GM23338 (cell line): ENCODE results near the gene RNF187. TPM values are rescaled to one million over a fixed set of nuclear protein-coding genes. Genes with fewer than 3 reads are reported as not detected.

Source experiments
- ATAC-seq: fragments of 200-7000 bp; cut with Tn5 transposase; 3 replicates; pipeline ENCODE4 v1.9.1; 2020
- DNase-seq: peaks from one replicate; pipeline ENCODE4 v3.0.0-alpha.2; 2015; ENCODE audit warnings: low spot score
- H2AFZ ChIP-seq: fragments of 200-600 bp; sonication (generic); 2 replicates; pipeline ENCODE4 v1.8.0; 2016; ENCODE audit warnings: antibody characterized with exemption, mild to moderate bottlenecking, moderate library complexity
- H3F3A ChIP-seq: fragments of 200-600 bp; sonication (generic); replicated peaks from 2 replicates; pipeline ENCODE4 v1.8.0; 2017; ENCODE audit warnings: antibody characterized with exemption, mixed run types, low read depth
- H3K27ac ChIP-seq: fragments of 200-600 bp; sonication (generic); 2 replicates; pipeline ENCODE4 v1.6.1; 2016; ENCODE audit warnings: low read depth
- H3K27me3 ChIP-seq: fragments of 200-600 bp; sonication (generic); 2 replicates; pipeline ENCODE4 v1.8.0; 2016; ENCODE audit warnings: mild to moderate bottlenecking, mixed run types, moderate library complexity; ENCODE audit not compliant: insufficient read depth
- H3K36me3 ChIP-seq: fragments of 200-600 bp; sonication (generic); 2 replicates; pipeline ENCODE4 v1.8.0; 2016; ENCODE audit warnings: mild to moderate bottlenecking; ENCODE audit not compliant: insufficient read depth
- H3K4me1 ChIP-seq: fragments of 200-600 bp; sonication (generic); 2 replicates; pipeline ENCODE4 v1.8.0; 2016; ENCODE audit warnings: mild to moderate bottlenecking, moderate library complexity; ENCODE audit not compliant: insufficient read depth
- H3K4me2 ChIP-seq: fragments of 200-600 bp; sonication (generic); 2 replicates; pipeline ENCODE4 v1.7.1; 2017; ENCODE audit warnings: mixed run types
- H3K4me3 ChIP-seq: fragments of 200-600 bp; sonication (generic); 2 replicates; pipeline ENCODE4 v1.6.1; 2016; ENCODE audit warnings: mixed run types
- H3K79me2 ChIP-seq: fragments of 200-600 bp; sonication (generic); replicated peaks from 2 replicates; pipeline ENCODE4 v1.8.0; 2017; ENCODE audit warnings: mild to moderate bottlenecking; ENCODE audit not compliant: insufficient read depth
- H3K9me2 ChIP-seq: fragments of 200-600 bp; sonication (generic); 2 replicates; pipeline ENCODE4 v1.8.0; 2017; ENCODE audit not compliant: insufficient read depth
- H4K20me1 ChIP-seq: fragments of 200-600 bp; sonication (generic); replicated peaks from 2 replicates; pipeline ENCODE4 v1.8.0; 2017; ENCODE audit warnings: mild to moderate bottlenecking; ENCODE audit not compliant: insufficient read depth
- H3K27ac Mint-ChIP-seq: 2 replicates; pipeline ENCODE4 v1.8.0; 2020; ENCODE audit warnings: inconsistent platforms, mild to moderate bottlenecking, moderate library complexity, mixed read lengths
- H3K27me3 Mint-ChIP-seq: 3 replicates; pipeline ENCODE4 v1.8.0; 2022; ENCODE audit warnings: low read depth, mild to moderate bottlenecking, moderate library complexity, mixed read lengths, inconsistent platforms; ENCODE audit not compliant: insufficient read depth, poor library complexity
- H3K36me3 Mint-ChIP-seq: 3 replicates; pipeline ENCODE4 v1.8.0; 2021; ENCODE audit warnings: low read depth, mild to moderate bottlenecking, inconsistent platforms, moderate library complexity, mixed read lengths
- H3K4me1 Mint-ChIP-seq: 3 replicates; pipeline ENCODE4 v1.8.0; 2020; ENCODE audit warnings: mild to moderate bottlenecking, inconsistent platforms, mixed read lengths
- H3K4me3 Mint-ChIP-seq: 3 replicates; pipeline ENCODE4 v1.8.0; 2021; ENCODE audit warnings: moderate library complexity, mild to moderate bottlenecking, inconsistent platforms, mixed read lengths
- H3K9me3 Mint-ChIP-seq: 3 replicates; pipeline ENCODE4 v1.8.0; 2020; ENCODE audit warnings: moderate library complexity, mild to moderate bottlenecking, inconsistent platforms, mixed read lengths
- CREB1 ChIP-seq: fragments of 250-450 bp; sonication (Bioruptor Pico); IDR thresholded peaks from 2 replicates; pipeline ENCODE4 v1.5.0; 2020; ENCODE audit warnings: low read depth, mild to moderate bottlenecking, moderate library complexity
- EZH2 ChIP-seq: fragments of 200-600 bp; sonication (generic); IDR thresholded peaks from one replicate; pipeline ENCODE4 v1.8.0; 2017; ENCODE audit warnings: antibody characterized with exemption, mild to moderate bottlenecking, low read depth; ENCODE audit not compliant: unreplicated experiment
- EZH2phosphoT487 ChIP-seq: fragments of 200-600 bp; sonication (generic); IDR thresholded peaks from one replicate; pipeline ENCODE4 v1.8.1; 2018; ENCODE audit warnings: antibody characterized with exemption; ENCODE audit not compliant: unreplicated experiment
- JUNB ChIP-seq: IDR thresholded peaks from one replicate; pipeline ENCODE4 v1.6.1; 2016; ENCODE audit warnings: antibody characterized with exemption; ENCODE audit not compliant: unreplicated experiment
- NANOG ChIP-seq: IDR thresholded peaks from 2 replicates; pipeline ENCODE4 v1.6.1; 2016; ENCODE audit warnings: antibody characterized with exemption, borderline replicate concordance
- POLR2AphosphoS5 ChIP-seq: IDR thresholded peaks from 2 replicates; pipeline ENCODE4 v1.6.1; 2016; ENCODE audit warnings: antibody characterized with exemption, low read depth
- STAT1 ChIP-seq: IDR thresholded peaks from one replicate; pipeline ENCODE4 v1.6.1; 2016; ENCODE audit warnings: antibody characterized with exemption; ENCODE audit not compliant: unreplicated experiment
- ZNF114 ChIP-seq: fragments of 250-450 bp; sonication (Bioruptor Pico); IDR thresholded peaks from 2 replicates; pipeline ENCODE4 v1.5.0; 2020; ENCODE audit warnings: mild to moderate bottlenecking, moderate library complexity
- ZNF331 ChIP-seq: fragments of 250-450 bp; sonication (Bioruptor Pico); IDR thresholded peaks from 2 replicates; pipeline ENCODE4 v1.5.0; 2020; ENCODE audit warnings: low read depth, mild to moderate bottlenecking, moderate library complexity
- polyA plus RNA-seq: library from polyadenylated mRNA; unstranded; fragments of >200 nt; fragmentation: Nextera tagmentation; extraction: Ambion mirVana; gene quantifications from 2 replicates; pipeline ENCODE4 v1.2.1, GENCODE V29; 2016
- total RNA-seq: library from RNA; depleted of rRNA; stranded (reverse); fragments of >200 nt; shearing (Covaris generic); gene quantifications from 2 replicates; pipeline ENCODE4 v1.2.3, GENCODE V29; 2014
- TF ChIP-seq, protein P1 (sequence below), 2 experiments: fragments of 200-600 bp in 1 of 2; sonication (generic) in 1 of 2; conservative IDR thresholded peaks; 2 replicates each; pipeline versions ENCODE4 v1.5.1 to v1.6.1; 2016 to 2017; ENCODE audit warnings: antibody characterized with exemption in 2 of 2, low read depth in 2 of 2, mild to moderate bottlenecking in 2 of 2, moderate library complexity in 1 of 2
- TF ChIP-seq, protein P2 (sequence below): fragments of 250-450 bp; sonication (Bioruptor Pico); IDR thresholded peaks from 2 replicates; pipeline ENCODE4 v1.5.0; 2020; ENCODE audit warnings: mild to moderate bottlenecking, moderate library complexity
- TF ChIP-seq, protein P3 (sequence below): IDR thresholded peaks from 2 replicates; pipeline ENCODE4 v1.6.1; 2016; ENCODE audit warnings: antibody characterized with exemption
- TF ChIP-seq, protein P4 (sequence below): IDR thresholded peaks from one replicate; pipeline ENCODE4 v1.6.1; 2018; ENCODE audit warnings: antibody characterized with exemption; ENCODE audit not compliant: unreplicated experiment

RNF187 gene
- total and polyA plus RNA-seq, 2 experiments from 2014 or later: 24.8 to 55.3 TPM

GRCh38 chr1:228510803-228511413 is 23.7 kb downstream of the RNF187 start:
- H3K27me3 ChIP-seq: peaks cover 50% of the 10 kb centered on the region; the same call in 1 of the 2 replicates

More at GRCh38 chr1:228510803-228511413, 23.7 kb downstream of the RNF187 start:
- H3K9me2 ChIP-seq: no peaks in the 10 kb centered on the region
- no peak for DNase-seq
- H3K4me3 Mint-ChIP-seq: no peak overlapping the region
- H2AFZ ChIP-seq: no peak overlapping the region
- no peaks in the 10 kb centered on the region for H3K4me1 ChIP-seq
- H3K27ac Mint-ChIP-seq: no peak overlapping the region
- no peaks in the 10 kb centered on the region for H3K79me2 ChIP-seq
- no peak overlapping the region for H3K4me2 ChIP-seq
- no peaks in the 10 kb centered on the region for H3K36me3 ChIP-seq
- no peak for TF ChIP-seq JUNB
- TF ChIP-seq STAT1: no peak
- TF ChIP-seq, protein P1, sequence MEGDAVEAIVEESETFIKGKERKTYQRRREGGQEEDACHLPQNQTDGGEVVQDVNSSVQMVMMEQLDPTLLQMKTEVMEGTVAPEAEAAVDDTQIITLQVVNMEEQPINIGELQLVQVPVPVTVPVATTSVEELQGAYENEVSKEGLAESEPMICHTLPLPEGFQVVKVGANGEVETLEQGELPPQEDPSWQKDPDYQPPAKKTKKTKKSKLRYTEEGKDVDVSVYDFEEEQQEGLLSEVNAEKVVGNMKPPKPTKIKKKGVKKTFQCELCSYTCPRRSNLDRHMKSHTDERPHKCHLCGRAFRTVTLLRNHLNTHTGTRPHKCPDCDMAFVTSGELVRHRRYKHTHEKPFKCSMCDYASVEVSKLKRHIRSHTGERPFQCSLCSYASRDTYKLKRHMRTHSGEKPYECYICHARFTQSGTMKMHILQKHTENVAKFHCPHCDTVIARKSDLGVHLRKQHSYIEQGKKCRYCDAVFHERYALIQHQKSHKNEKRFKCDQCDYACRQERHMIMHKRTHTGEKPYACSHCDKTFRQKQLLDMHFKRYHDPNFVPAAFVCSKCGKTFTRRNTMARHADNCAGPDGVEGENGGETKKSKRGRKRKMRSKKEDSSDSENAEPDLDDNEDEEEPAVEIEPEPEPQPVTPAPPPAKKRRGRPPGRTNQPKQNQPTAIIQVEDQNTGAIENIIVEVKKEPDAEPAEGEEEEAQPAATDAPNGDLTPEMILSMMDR (conservative IDR thresholded peaks at IDR 0.05; ENCODE audit: low read depth in 2 of 2): no peak
- no peak for TF ChIP-seq EZH2phosphoT487
- TF ChIP-seq CREB1 (CRISPR knock-in tag): no peak
- TF ChIP-seq, protein P2, sequence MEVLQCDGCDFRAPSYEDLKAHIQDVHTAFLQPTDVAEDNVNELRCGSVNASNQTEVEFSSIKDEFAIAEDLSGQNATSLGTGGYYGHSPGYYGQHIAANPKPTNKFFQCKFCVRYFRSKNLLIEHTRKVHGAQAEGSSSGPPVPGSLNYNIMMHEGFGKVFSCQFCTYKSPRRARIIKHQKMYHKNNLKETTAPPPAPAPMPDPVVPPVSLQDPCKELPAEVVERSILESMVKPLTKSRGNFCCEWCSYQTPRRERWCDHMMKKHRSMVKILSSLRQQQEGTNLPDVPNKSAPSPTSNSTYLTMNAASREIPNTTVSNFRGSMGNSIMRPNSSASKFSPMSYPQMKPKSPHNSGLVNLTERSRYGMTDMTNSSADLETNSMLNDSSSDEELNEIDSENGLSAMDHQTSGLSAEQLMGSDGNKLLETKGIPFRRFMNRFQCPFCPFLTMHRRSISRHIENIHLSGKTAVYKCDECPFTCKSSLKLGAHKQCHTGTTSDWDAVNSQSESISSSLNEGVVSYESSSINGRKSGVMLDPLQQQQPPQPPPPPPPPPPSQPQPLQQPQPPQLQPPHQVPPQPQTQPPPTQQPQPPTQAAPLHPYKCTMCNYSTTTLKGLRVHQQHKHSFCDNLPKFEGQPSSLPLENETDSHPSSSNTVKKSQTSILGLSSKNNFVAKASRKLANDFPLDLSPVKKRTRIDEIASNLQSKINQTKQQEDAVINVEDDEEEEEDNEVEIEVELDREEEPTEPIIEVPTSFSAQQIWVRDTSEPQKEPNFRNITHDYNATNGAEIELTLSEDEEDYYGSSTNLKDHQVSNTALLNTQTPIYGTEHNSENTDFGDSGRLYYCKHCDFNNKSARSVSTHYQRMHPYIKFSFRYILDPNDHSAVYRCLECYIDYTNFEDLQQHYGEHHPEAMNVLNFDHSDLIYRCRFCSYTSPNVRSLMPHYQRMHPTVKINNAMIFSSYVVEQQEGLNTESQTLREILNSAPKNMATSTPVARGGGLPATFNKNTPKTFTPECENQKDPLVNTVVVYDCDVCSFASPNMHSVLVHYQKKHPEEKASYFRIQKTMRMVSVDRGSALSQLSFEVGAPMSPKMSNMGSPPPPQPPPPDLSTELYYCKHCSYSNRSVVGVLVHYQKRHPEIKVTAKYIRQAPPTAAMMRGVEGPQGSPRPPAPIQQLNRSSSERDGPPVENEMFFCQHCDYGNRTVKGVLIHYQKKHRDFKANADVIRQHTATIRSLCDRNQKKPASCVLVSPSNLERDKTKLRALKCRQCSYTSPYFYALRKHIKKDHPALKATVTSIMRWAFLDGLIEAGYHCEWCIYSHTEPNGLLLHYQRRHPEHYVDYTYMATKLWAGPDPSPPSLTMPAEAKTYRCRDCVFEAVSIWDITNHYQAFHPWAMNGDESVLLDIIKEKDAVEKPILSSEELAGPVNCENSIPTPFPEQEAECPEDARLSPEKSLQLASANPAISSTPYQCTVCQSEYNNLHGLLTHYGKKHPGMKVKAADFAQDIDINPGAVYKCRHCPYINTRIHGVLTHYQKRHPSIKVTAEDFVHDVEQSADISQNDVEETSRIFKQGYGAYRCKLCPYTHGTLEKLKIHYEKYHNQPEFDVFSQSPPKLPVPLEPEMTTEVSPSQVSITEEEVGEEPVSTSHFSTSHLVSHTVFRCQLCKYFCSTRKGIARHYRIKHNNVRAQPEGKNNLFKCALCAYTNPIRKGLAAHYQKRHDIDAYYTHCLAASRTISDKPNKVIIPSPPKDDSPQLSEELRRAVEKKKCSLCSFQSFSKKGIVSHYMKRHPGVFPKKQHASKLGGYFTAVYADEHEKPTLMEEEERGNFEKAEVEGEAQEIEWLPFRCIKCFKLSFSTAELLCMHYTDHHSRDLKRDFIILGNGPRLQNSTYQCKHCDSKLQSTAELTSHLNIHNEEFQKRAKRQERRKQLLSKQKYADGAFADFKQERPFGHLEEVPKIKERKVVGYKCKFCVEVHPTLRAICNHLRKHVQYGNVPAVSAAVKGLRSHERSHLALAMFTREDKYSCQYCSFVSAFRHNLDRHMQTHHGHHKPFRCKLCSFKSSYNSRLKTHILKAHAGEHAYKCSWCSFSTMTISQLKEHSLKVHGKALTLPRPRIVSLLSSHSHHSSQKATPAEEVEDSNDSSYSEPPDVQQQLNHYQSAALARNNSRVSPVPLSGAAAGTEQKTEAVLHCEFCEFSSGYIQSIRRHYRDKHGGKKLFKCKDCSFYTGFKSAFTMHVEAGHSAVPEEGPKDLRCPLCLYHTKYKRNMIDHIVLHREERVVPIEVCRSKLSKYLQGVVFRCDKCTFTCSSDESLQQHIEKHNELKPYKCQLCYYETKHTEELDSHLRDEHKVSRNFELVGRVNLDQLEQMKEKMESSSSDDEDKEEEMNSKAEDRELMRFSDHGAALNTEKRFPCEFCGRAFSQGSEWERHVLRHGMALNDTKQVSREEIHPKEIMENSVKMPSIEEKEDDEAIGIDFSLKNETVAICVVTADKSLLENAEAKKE (CRISPR knock-in tag): no peak
- no peak for TF ChIP-seq POLR2AphosphoS5
- TF ChIP-seq, protein P3, sequence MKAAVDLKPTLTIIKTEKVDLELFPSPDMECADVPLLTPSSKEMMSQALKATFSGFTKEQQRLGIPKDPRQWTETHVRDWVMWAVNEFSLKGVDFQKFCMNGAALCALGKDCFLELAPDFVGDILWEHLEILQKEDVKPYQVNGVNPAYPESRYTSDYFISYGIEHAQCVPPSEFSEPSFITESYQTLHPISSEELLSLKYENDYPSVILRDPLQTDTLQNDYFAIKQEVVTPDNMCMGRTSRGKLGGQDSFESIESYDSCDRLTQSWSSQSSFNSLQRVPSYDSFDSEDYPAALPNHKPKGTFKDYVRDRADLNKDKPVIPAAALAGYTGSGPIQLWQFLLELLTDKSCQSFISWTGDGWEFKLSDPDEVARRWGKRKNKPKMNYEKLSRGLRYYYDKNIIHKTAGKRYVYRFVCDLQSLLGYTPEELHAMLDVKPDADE: no peak
- TF ChIP-seq NANOG: no peak
- TF ChIP-seq ZNF331 (CRISPR knock-in tag): no peak
- TF ChIP-seq EZH2: no peak
- no peak for TF ChIP-seq ZNF114 (CRISPR knock-in tag)
- TF ChIP-seq, protein P4, sequence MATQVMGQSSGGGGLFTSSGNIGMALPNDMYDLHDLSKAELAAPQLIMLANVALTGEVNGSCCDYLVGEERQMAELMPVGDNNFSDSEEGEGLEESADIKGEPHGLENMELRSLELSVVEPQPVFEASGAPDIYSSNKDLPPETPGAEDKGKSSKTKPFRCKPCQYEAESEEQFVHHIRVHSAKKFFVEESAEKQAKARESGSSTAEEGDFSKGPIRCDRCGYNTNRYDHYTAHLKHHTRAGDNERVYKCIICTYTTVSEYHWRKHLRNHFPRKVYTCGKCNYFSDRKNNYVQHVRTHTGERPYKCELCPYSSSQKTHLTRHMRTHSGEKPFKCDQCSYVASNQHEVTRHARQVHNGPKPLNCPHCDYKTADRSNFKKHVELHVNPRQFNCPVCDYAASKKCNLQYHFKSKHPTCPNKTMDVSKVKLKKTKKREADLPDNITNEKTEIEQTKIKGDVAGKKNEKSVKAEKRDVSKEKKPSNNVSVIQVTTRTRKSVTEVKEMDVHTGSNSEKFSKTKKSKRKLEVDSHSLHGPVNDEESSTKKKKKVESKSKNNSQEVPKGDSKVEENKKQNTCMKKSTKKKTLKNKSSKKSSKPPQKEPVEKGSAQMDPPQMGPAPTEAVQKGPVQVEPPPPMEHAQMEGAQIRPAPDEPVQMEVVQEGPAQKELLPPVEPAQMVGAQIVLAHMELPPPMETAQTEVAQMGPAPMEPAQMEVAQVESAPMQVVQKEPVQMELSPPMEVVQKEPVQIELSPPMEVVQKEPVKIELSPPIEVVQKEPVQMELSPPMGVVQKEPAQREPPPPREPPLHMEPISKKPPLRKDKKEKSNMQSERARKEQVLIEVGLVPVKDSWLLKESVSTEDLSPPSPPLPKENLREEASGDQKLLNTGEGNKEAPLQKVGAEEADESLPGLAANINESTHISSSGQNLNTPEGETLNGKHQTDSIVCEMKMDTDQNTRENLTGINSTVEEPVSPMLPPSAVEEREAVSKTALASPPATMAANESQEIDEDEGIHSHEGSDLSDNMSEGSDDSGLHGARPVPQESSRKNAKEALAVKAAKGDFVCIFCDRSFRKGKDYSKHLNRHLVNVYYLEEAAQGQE: no peak
- no peaks in the 10 kb centered on the region; the same call in 2 of the 3 replicates for H3K4me1 Mint-ChIP-seq
- no peak overlapping the region for H3K4me3 ChIP-seq
- peaks cover 39% of the 10 kb centered on the region for H3K27me3 Mint-ChIP-seq
- H3F3A ChIP-seq: no peaks in the 10 kb centered on the region
- H3K27ac ChIP-seq: no peak overlapping the region
- ATAC-seq: no peak
- no peaks in the 10 kb centered on the region for H4K20me1 ChIP-seq
- H3K9me3 Mint-ChIP-seq: peaks cover 24% of the 10 kb centered on the region
- H3K36me3 Mint-ChIP-seq: no peaks in the 10 kb centered on the region; the same call in 1 of the 3 replicates
